WERI-Rb-1 (cell line): Measurements from ENCODE around the gene FNDC11.

ENCODE experiments used
- DNase-seq: peaks from one replicate; pipeline ENCODE4 v3.0.0-alpha.2; 2020
- H3K27ac ChIP-seq: fragments of 250-450 bp; sonication (Bioruptor Pico); 2 replicates; pipeline ENCODE4 v1.5.1; 2020; ENCODE audit warnings: mild to moderate bottlenecking, moderate library complexity
- H3K27me3 ChIP-seq: fragments of 250-450 bp; sonication (Bioruptor Pico); 2 replicates; pipeline ENCODE4 v1.5.1; 2021; ENCODE audit warnings: mild to moderate bottlenecking, low read depth, moderate library complexity; ENCODE audit not compliant: insufficient read depth, severe bottlenecking
- H3K36me3 ChIP-seq: fragments of 250-450 bp; sonication (Bioruptor Pico); 2 replicates; pipeline ENCODE4 v1.5.1; 2020; ENCODE audit warnings: mild to moderate bottlenecking, moderate library complexity
- H3K4me3 ChIP-seq: 2 replicates; pipeline ENCODE4 v1.5.1; 2011; ENCODE audit warnings: low read depth, mild to moderate bottlenecking, control low read depth, low read length
- H3K9me3 ChIP-seq: fragments of 250-450 bp; sonication (Bioruptor Pico); 2 replicates; pipeline ENCODE4 v1.5.1; 2021; ENCODE audit warnings: mild to moderate bottlenecking, moderate library complexity; ENCODE audit not compliant: severe bottlenecking
- TF ChIP-seq, protein P1 (sequence below): IDR thresholded peaks from 2 replicates; pipeline ENCODE4 v1.5.1; 2011; ENCODE audit warnings: low read depth, mild to moderate bottlenecking, control low read depth, inconsistent platforms, low read length

Gene FNDC11

DNA sequence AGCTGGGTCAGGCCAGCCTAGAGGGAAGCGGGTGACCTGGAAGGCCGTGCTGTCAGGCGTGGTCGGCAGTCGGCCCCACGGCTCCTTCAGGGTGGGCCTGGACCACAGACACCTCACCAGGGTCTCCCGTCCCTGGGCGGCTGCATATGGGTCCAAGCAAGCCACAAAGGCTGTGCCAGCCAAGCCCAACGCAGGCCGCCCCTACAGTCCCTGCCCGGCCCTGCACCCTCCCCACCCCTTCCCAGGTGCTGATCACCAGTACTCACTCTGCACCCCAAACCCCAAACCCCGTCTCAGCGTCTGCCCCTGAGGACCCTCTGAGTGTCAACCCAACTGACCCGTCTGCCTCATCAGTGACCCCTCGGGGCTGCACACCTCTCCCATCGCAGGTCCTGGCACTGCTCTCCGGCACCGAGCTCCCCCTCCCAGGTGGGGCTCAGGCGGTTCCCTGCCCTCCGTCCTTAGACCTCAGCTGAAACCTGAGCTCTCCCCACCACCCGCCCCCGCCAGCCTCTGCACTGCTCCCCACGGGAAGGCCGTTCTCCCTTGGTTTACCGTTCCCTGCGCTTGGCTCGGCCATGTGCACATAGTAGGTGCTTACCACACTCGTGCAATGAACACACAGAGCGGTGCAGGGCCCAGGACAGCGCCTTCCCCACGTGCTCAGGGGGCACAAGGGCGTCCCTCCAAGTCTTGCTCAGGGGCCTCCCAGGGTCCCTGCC, 34.9 kb upstream of the FNDC11 start:
- Histone ChIP-seq H3K9me3 (peaks cover 9% of the 10 kb centered on the region), H3K27ac (peak overlapping the region; percentile 96)
- DNase-seq = no peak

DNA sequence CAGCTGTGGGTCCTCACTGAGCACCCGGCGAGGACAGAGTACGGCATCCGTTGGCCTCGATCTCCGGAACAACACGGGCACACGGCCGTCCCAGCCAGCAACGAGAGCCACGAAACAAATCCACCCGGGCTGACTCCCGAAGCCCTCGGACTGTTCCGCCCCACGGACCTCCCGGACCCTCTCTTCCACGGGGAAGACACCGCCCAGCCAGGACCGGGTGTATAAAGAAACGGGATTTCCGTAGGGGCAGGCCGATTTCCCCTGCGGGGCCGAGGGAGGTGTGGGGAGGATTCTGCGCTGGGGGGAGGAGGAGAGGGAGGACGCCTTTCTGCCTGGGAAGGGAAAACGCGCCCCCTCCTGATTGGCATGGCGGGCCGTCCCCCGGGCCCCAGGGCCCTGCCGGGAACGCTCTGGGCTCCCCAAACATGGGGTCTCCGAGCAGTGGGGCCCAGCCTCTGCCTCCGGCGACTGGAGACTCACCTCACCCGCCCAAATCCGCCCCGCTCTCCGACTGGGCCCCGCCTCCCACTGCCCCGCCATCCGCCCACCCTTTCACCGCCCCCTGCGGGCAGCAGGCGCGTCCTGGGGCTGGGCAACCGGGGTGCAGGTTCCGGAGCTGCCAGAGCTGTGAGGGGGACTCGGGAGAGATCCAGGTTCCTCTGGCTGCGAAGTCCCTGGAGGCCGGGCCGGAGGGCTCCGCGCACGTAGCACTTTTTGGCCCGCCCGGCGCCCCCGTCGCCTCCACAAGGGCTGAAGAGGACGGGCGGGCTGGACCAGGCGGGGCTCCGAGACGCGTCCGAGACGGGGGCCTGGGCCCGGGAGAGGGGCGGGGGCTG, 34.1 kb upstream of the FNDC11 start:
- peaks cover 27% of the 10 kb centered on the region for H3K36me3 ChIP-seq
- H3K27ac ChIP-seq = peak overlapping the region; percentile 96
- no peaks in the 10 kb centered on the region for H3K27me3 ChIP-seq
- DNase-seq = peak; percentile 82
- peaks cover 9% of the 10 kb centered on the region for H3K9me3 ChIP-seq
- TF ChIP-seq, protein P1, sequence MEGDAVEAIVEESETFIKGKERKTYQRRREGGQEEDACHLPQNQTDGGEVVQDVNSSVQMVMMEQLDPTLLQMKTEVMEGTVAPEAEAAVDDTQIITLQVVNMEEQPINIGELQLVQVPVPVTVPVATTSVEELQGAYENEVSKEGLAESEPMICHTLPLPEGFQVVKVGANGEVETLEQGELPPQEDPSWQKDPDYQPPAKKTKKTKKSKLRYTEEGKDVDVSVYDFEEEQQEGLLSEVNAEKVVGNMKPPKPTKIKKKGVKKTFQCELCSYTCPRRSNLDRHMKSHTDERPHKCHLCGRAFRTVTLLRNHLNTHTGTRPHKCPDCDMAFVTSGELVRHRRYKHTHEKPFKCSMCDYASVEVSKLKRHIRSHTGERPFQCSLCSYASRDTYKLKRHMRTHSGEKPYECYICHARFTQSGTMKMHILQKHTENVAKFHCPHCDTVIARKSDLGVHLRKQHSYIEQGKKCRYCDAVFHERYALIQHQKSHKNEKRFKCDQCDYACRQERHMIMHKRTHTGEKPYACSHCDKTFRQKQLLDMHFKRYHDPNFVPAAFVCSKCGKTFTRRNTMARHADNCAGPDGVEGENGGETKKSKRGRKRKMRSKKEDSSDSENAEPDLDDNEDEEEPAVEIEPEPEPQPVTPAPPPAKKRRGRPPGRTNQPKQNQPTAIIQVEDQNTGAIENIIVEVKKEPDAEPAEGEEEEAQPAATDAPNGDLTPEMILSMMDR = peak; percentile 26
- H3K4me3 ChIP-seq = peak overlapping the region; percentile 61

More for the DNA sequence above, 34.9 kb upstream of the FNDC11 start:
- Histone ChIP-seq H3K27me3 (no peaks in the 10 kb centered on the region), H3K36me3 (peaks cover 27% of the 10 kb centered on the region), H3K4me3 (peak overlapping the region; percentile 61)
- TF ChIP-seq, protein P1 = no peak

DNA sequence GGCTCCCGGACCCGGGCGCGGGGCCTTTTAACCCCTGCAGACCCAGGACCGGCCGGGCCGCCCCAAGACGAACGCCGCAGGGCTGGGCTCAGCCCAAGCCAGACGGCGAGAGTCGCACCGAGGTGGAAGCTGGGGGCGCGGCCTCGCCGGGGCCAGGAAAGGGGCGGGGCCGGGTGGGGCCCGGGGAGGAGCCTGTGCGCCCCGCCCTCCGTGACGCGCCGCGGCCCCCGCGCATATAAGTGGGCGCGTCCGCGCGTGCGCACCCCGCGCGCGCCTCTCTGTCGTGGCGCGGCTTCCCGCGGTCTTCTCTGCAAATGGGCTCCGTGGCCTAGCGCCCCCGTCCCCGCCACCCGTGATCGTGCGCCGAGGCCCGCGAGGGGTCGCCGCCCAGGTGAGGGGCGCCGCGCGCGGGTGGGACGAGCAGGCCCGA, 33.4 kb upstream of the FNDC11 start, which contains the start of gene PPDPF:
Gene PPDPF, plus strand, starts transcription at position 262 of the 430 bp plus-strand sequence. CDS start 544 bp downstream, outside the sequence.
- H3K4me3 ChIP-seq = peak within 1 kb of the TSS; percentile 61
- peak within 1 kb of the TSS; percentile 96 for H3K27ac ChIP-seq
- DNase-seq = peak; percentile 76
- no peaks in the 10 kb centered on the region for H3K27me3 ChIP-seq
- peaks cover 27% of the 10 kb centered on the region for H3K36me3 ChIP-seq
- TF ChIP-seq, protein P1 = no peak
- peaks cover 9% of the 10 kb centered on the region for H3K9me3 ChIP-seq

DNA sequence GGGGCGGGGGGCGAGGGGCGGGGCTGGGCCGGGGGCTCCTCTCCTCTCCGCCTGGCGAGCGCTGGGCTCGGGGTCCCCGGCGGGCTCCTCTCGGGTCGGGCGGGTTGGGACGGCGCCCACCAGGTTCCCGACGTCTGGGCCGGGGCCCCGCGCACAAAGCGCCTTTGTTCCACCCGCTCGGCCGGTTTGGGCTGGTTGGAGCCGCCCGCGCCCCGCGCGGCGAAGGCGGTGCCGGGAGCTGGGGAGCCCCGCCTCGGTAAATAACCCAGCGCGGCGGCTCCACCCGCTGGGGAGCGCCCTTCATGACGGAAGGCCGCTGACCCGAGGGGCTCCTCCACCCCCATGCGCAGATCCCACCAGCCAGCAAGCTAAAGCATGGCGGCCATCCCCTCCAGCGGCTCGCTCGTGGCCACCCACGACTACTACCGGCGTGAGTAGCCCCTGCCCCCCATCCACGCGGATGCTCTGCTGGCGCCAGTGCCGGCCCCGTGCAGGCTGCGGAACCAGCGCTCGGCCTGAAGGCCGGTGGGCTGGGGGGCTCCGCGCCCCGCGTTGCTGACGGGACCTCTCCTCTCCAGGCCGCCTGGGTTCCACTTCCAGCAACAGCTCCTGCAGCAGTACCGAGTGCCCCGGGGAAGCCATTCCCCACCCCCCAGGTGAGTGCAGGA, 32.9 kb upstream of the FNDC11 start:
- peak; percentile 58 for DNase-seq
- TF ChIP-seq, protein P1 = peak; percentile 14; the same call in 1 of the 2 replicates
- Histone ChIP-seq H3K9me3 (peaks cover 9% of the 10 kb centered on the region), H3K4me3 (peak overlapping the region; percentile 61), H3K27me3 (no peaks in the 10 kb centered on the region), H3K27ac (peak overlapping the region; percentile 96), H3K36me3 (peaks cover 27% of the 10 kb centered on the region)

DNA sequence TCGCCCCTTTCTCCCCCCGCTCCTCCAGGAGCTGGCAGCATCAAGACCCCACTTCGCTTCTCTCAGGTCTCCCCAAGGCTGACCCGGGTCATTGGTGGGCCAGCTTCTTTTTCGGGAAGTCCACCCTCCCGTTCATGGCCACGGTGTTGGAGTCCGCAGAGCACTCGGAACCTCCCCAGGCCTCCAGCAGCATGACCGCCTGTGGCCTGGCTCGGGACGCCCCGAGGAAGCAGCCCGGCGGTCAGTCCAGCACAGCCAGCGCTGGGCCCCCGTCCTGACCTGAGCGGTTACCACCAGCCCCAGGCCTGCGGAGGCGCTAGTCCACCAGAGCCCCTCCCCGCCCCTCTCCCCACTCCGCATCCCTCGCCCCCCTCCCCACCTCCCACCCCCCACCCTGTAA, 32.4 kb upstream of the FNDC11 start:
- Histone ChIP-seq H3K27me3 (no peaks in the 10 kb centered on the region), H3K4me3 (peak overlapping the region; percentile 61), H3K27ac (peak overlapping the region; percentile 96), H3K36me3 (peaks cover 27% of the 10 kb centered on the region), H3K9me3 (peaks cover 9% of the 10 kb centered on the region)
- peak; percentile 32 for DNase-seq
- TF ChIP-seq, protein P1 = 0 out of 2 replicates have a peak, but pooled peaks have one; percentile 18
